ENCODE data around the gene ZNF628.

DNA sequence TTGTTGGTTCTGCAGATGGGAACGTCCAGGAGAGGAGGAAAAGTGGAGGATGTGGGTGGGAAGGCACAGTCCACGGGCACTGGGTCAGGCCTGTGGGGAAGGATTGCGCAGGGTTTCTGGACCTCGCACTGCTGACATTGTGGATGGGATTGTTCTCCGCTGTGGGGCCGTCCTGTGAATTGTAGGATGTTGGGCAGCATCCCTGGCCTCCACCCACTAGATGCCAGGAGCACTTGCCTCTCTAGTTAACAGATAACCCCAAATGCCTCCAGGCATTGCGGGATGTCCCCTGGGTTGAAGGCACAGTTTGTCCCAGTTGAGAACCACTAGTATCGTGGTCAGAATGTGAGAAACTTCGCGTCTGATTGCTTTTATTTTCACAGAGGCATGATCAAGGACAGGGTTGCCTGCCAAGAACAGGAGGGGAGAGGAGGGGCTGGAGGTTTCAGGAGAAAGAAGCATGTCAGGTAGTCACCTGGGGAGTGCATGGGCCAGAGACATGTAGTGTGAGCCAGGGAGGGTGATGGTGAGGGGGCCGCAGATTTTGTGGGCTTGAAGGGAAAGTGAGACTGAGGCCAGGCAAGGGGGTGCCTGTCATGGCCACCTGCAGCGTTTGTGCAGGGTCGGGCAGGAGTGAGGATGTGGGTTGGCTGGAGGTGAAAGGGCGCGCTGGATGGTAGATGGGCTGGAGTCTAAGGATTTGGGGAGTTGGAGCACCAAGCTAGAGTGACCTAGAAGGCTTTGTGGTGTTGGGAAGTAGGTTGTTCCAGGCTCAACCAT is 3.2 kb downstream of the ZNF628 start:
- TF ChIP-seq, protein P1, sequence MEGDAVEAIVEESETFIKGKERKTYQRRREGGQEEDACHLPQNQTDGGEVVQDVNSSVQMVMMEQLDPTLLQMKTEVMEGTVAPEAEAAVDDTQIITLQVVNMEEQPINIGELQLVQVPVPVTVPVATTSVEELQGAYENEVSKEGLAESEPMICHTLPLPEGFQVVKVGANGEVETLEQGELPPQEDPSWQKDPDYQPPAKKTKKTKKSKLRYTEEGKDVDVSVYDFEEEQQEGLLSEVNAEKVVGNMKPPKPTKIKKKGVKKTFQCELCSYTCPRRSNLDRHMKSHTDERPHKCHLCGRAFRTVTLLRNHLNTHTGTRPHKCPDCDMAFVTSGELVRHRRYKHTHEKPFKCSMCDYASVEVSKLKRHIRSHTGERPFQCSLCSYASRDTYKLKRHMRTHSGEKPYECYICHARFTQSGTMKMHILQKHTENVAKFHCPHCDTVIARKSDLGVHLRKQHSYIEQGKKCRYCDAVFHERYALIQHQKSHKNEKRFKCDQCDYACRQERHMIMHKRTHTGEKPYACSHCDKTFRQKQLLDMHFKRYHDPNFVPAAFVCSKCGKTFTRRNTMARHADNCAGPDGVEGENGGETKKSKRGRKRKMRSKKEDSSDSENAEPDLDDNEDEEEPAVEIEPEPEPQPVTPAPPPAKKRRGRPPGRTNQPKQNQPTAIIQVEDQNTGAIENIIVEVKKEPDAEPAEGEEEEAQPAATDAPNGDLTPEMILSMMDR (conservative IDR thresholded peaks at IDR 0.05; ENCODE audit: low read length) = no peak
- TF ChIP-seq EZH2phosphoT487 (IDR thresholded peaks at IDR 0.05; ENCODE audit: borderline replicate concordance) = no peak
